Neural cell (in vitro differentiated cells): ENCODE measurements around the gene ITPK1. TPM values are rescaled to one million over a fixed set of nuclear protein-coding genes. Genes with fewer than 3 reads are reported as not detected.

Experiments
- H2AFZ ChIP-seq: fragments of 200-600, 300-800 bp; sonication (generic), shearing (Covaris generic); 2 replicates; pipeline ENCODE4 v1.6.0; 2014; ENCODE audit warnings: low read depth, mild to moderate bottlenecking, antibody characterized with exemption, low read length, moderate library complexity
- H3F3A ChIP-seq: fragments of 200-600 bp; shearing (Covaris generic); 2 replicates; pipeline ENCODE4 v1.6.1; 2016; ENCODE audit warnings: mild to moderate bottlenecking, moderate library complexity, mixed read lengths, antibody characterized with exemption, low read length; ENCODE audit not compliant: insufficient read depth, poor library complexity, severe bottlenecking
- H3K27ac ChIP-seq: fragments of 200-600, 300-800 bp; sonication (generic), shearing (Covaris generic); 2 replicates; pipeline ENCODE4 v1.5.1; 2014; ENCODE audit warnings: mild to moderate bottlenecking, low read length, moderate library complexity
- H3K27me3 ChIP-seq: fragments of 300-800, 200-600 bp; sonication (generic), shearing (Covaris generic); 2 replicates; pipeline ENCODE4 v1.6.0; 2014; ENCODE audit warnings: mild to moderate bottlenecking, low read depth, low read length, moderate library complexity; ENCODE audit not compliant: insufficient read depth
- H3K36me3 ChIP-seq: fragments of 300-800, 200-600 bp; sonication (generic), shearing (Covaris generic); 2 replicates; pipeline ENCODE4 v1.5.1; 2014; ENCODE audit warnings: mild to moderate bottlenecking, antibody characterized with exemption, low read length, moderate library complexity; ENCODE audit not compliant: insufficient read depth
- H3K4me2 ChIP-seq: fragments of 300-800, 200-600 bp; sonication (generic), shearing (Covaris generic); 2 replicates; pipeline ENCODE4 v1.6.0; 2014; ENCODE audit warnings: mild to moderate bottlenecking, low read length
- H3K4me3 ChIP-seq: fragments of 300-800, 200-600 bp; sonication (generic), shearing (Covaris generic); 2 replicates; pipeline ENCODE4 v1.5.1; 2014; ENCODE audit warnings: mild to moderate bottlenecking, low read length, moderate library complexity
- H3K79me2 ChIP-seq: fragments of 200-600 bp; shearing (Covaris generic); replicated peaks from 2 replicates; pipeline ENCODE4 v1.6.0; 2014; ENCODE audit warnings: mild to moderate bottlenecking, low read length, moderate library complexity; ENCODE audit not compliant: insufficient read depth
- H3K9ac ChIP-seq: fragments of 300-800, 200-600 bp; sonication (generic), shearing (Covaris generic); 2 replicates; pipeline ENCODE4 v1.6.1; 2016; ENCODE audit warnings: mild to moderate bottlenecking, low read length, mixed read lengths
- H3K9me2 ChIP-seq: fragments of 200-600 bp; shearing (Covaris generic); 2 replicates; pipeline ENCODE4 v1.6.1; 2016; ENCODE audit warnings: mild to moderate bottlenecking, low read length, mixed read lengths; ENCODE audit not compliant: insufficient read depth
- H3K9me3 ChIP-seq: fragments of 200-600, 300-800 bp; sonication (generic), shearing (Covaris generic); 2 replicates; pipeline ENCODE4 v1.6.1; 2016; ENCODE audit warnings: mild to moderate bottlenecking, mixed run types, low read length, moderate library complexity, mixed read lengths
- H4K20me1 ChIP-seq: fragments of 200-600 bp; shearing (Covaris generic); 2 replicates; pipeline ENCODE4 v1.6.1; 2016; ENCODE audit warnings: mild to moderate bottlenecking, mixed run types; ENCODE audit not compliant: insufficient read depth
- EP300 ChIP-seq: fragments of 450-650 bp; conservative IDR thresholded peaks from 2 replicates; pipeline ENCODE4 v1.6.1; 2014; ENCODE audit warnings: antibody characterized with exemption, mild to moderate bottlenecking, moderate library complexity; ENCODE audit not compliant: poor library complexity, severe bottlenecking
- EZH2 ChIP-seq: fragments of 200-600, 300-800 bp; shearing (Covaris generic), sonication (generic); IDR thresholded peaks from 2 replicates; pipeline ENCODE4 v1.6.1; 2014; ENCODE audit warnings: antibody characterized with exemption, low read length, borderline replicate concordance, mild to moderate bottlenecking; ENCODE audit not compliant: insufficient read depth, poor library complexity, severe bottlenecking
- MXI1 ChIP-seq: fragments of 450-650 bp; conservative IDR thresholded peaks from 2 replicates; pipeline ENCODE4 v1.6.1; 2014; ENCODE audit warnings: antibody characterized with exemption, mild to moderate bottlenecking; ENCODE audit not compliant: poor library complexity, severe bottlenecking
- POLR2AphosphoS5 ChIP-seq: IDR thresholded peaks from 2 replicates; pipeline ENCODE4 v1.6.1; 2012
- RAD21 ChIP-seq: fragments of 450-650 bp; conservative IDR thresholded peaks from 2 replicates; pipeline ENCODE4 v1.6.1; 2014; ENCODE audit warnings: antibody characterized with exemption, mild to moderate bottlenecking, moderate library complexity
- SMC3 ChIP-seq: fragments of 450-650 bp; conservative IDR thresholded peaks from 2 replicates; pipeline ENCODE4 v1.6.1; 2014; ENCODE audit warnings: antibody characterized with exemption, mild to moderate bottlenecking, moderate library complexity; ENCODE audit not compliant: poor library complexity
- TAF1 ChIP-seq: IDR thresholded peaks from 2 replicates; pipeline ENCODE4 v1.6.1; 2012; ENCODE audit warnings: low read depth
- polyA plus RNA-seq: library from polyadenylated mRNA; depleted of rRNA; stranded (reverse); fragments of >200 nt; gene quantifications from 2 replicates; pipeline ENCODE4 v1.2.3, GENCODE V29; 2014
- TF ChIP-seq, protein P1 (sequence below): IDR thresholded peaks from 2 replicates; pipeline ENCODE4 v1.6.1; 2012; ENCODE audit warnings: borderline replicate concordance
- TF ChIP-seq, protein P2 (sequence below): fragments of 450-650 bp; IDR thresholded peaks from 2 replicates; pipeline ENCODE4 v1.5.1; 2014; ENCODE audit warnings: antibody characterized with exemption, mild to moderate bottlenecking, moderate library complexity; ENCODE audit not compliant: poor library complexity, severe bottlenecking

Gene ITPK1
- polyA plus RNA-seq, 1 donor from 2014 or later, result 65.0 TPM

DNA sequence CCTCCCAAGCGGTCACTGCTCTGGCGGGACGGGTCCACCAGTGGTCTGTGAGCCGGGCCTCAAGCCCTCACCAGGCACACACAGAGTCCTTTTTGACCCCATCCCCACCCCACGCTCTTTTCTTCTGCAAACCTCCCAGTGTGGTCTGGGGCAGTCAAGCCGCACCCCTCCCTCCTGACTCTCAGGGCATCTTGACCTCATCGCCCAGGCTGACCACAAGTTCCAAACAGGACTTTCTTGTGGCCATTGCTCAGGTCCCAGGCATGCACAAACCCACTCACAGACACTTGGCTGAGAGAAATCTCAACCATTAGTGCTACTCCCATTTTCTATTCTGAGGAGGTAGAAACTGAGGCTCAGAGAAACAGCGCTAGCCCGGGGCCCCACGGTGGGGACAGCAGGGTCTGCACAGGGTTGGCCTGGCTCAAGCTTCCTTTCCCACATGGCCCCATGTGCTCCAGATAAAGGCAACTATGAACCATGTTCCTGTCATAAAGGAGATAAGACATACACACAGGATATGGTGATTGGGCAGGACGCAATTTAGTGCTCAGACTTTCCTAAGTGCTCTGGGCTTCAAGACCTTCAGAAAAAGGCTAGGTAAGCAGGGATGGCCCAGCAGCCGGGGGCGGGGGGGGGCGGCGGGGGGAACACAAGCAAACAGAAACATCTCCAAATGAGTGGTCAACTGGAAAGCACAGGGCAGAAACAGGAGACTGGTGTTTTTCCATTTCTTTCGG lies 69.6 kb downstream of the ITPK1 start:
- Histone ChIP-seq H3K9me3 (no peaks in the 10 kb centered on the region), H3K9ac (no peak overlapping the region), H3K27ac (peak overlapping the region; percentile 31), H3F3A (no peaks in the 10 kb centered on the region), H3K36me3 (no peaks in the 10 kb centered on the region), H3K4me3 (no peak overlapping the region), H3K4me2 (peak overlapping the region; percentile 19), H2AFZ (no peak overlapping the region), H3K9me2 (no peaks in the 10 kb centered on the region), H4K20me1 (no peaks in the 10 kb centered on the region), H3K79me2 (no peaks in the 10 kb centered on the region), H3K27me3 (no peaks in the 10 kb centered on the region)
- TF ChIP-seq EZH2 (no peak), RAD21 (no peak), EP300 (no peak), SMC3 (no peak), TAF1 (no peak), MXI1 (no peak), POLR2AphosphoS5 (no peak)
- TF ChIP-seq, protein P1, sequence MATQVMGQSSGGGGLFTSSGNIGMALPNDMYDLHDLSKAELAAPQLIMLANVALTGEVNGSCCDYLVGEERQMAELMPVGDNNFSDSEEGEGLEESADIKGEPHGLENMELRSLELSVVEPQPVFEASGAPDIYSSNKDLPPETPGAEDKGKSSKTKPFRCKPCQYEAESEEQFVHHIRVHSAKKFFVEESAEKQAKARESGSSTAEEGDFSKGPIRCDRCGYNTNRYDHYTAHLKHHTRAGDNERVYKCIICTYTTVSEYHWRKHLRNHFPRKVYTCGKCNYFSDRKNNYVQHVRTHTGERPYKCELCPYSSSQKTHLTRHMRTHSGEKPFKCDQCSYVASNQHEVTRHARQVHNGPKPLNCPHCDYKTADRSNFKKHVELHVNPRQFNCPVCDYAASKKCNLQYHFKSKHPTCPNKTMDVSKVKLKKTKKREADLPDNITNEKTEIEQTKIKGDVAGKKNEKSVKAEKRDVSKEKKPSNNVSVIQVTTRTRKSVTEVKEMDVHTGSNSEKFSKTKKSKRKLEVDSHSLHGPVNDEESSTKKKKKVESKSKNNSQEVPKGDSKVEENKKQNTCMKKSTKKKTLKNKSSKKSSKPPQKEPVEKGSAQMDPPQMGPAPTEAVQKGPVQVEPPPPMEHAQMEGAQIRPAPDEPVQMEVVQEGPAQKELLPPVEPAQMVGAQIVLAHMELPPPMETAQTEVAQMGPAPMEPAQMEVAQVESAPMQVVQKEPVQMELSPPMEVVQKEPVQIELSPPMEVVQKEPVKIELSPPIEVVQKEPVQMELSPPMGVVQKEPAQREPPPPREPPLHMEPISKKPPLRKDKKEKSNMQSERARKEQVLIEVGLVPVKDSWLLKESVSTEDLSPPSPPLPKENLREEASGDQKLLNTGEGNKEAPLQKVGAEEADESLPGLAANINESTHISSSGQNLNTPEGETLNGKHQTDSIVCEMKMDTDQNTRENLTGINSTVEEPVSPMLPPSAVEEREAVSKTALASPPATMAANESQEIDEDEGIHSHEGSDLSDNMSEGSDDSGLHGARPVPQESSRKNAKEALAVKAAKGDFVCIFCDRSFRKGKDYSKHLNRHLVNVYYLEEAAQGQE, result no peak
- TF ChIP-seq, protein P2, sequence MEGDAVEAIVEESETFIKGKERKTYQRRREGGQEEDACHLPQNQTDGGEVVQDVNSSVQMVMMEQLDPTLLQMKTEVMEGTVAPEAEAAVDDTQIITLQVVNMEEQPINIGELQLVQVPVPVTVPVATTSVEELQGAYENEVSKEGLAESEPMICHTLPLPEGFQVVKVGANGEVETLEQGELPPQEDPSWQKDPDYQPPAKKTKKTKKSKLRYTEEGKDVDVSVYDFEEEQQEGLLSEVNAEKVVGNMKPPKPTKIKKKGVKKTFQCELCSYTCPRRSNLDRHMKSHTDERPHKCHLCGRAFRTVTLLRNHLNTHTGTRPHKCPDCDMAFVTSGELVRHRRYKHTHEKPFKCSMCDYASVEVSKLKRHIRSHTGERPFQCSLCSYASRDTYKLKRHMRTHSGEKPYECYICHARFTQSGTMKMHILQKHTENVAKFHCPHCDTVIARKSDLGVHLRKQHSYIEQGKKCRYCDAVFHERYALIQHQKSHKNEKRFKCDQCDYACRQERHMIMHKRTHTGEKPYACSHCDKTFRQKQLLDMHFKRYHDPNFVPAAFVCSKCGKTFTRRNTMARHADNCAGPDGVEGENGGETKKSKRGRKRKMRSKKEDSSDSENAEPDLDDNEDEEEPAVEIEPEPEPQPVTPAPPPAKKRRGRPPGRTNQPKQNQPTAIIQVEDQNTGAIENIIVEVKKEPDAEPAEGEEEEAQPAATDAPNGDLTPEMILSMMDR, result no peak

DNA sequence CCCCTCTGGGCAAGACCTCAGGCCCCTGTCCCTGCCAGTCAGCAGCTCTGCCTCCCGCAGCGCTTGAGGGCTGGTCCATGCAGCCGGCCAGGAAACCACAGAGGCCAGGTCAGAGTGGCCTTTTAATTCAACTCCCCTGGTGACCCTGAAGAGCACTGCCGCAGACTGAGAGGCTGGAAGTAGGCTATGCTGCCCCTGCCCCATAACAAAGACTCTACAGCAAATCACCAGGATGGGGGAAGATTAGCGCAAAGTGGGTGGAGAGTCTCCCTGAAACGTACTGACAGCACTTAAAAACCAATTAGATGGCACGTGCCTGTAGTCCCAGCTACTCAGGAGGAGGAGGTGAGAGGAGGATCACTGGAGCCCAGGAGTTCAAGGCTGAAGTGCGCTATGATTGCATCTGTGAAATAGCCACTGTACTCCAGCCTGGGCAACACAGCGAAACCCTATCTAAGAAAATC lies 70.5 kb downstream of the ITPK1 start:
- Histone ChIP-seq H3K4me2 (no peak overlapping the region), H3K4me3 (peak overlapping the region; percentile 12), H3K79me2 (no peaks in the 10 kb centered on the region)

More for the DNA sequence above, 70.5 kb downstream of the ITPK1 start:
- no peak overlapping the region for H2AFZ ChIP-seq
- H3K36me3 ChIP-seq, result no peaks in the 10 kb centered on the region
- H3K27me3 ChIP-seq, result no peaks in the 10 kb centered on the region
- peak; percentile 55 for TF ChIP-seq POLR2AphosphoS5
- TF ChIP-seq RAD21, result peak; percentile 21
- TF ChIP-seq MXI1, result no peak
- peak; percentile 38 for TF ChIP-seq EP300
- no peak for TF ChIP-seq SMC3
- TF ChIP-seq, protein P1, result peak; percentile 28
- H3F3A ChIP-seq, result no peaks in the 10 kb centered on the region
- no peaks in the 10 kb centered on the region for H3K9me2 ChIP-seq
- H4K20me1 ChIP-seq, result no peaks in the 10 kb centered on the region
- no peaks in the 10 kb centered on the region for H3K9me3 ChIP-seq
- H3K27ac ChIP-seq, result peak overlapping the region; percentile 31
- peak overlapping the region; percentile 32 for H3K9ac ChIP-seq
